GM18951 (cell line): ENCODE measurements around the gene NLRP7.

Experiments
- POLR2A ChIP-seq: IDR thresholded peaks from 4 replicates; pipeline ENCODE4 v1.6.1; 2011; ENCODE audit warnings: mild to moderate bottlenecking; ENCODE audit not compliant: insufficient read length, insufficient read depth; ENCODE audit errors: extremely low read depth
- in situ Hi-C: fragments of 300-500 bp; cut with MboI; formaldehyde crosslinking; loops from one replicate; pipeline ENCODE4 v1.12.0; 2022; ENCODE audit warnings: low sequenced_read_pairs, mixed read lengths, inconsistent platforms; ENCODE audit not compliant: unreplicated experiment

The NLRP7 gene

DNA sequence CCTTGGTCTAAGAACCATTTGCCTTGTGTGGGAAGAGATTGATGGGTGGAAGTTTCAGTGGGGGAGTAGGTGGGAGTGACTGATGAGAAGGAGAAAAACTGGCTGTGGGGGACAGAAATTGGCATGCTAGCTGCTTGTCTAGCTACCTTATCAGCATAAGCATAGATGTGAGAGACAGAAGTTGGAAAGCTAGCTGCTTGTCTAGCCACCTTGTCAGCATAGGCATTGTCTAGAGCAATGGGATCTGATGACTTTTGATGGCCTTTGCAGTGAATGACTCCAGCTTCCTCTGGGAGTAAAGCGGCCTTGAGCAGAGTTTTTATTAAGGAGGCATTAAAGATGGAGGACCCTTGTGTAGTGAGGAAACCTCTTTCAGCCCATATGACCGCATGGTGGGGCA, 51.3 kb downstream of the NLRP7 start:
- TF ChIP-seq POLR2A = no peak
- in situ Hi-C loops = loop anchor here (25.0 kb wide), 1 partner anchor 516 kb away; the partner anchor contains the start of gene UBE2S

DNA sequence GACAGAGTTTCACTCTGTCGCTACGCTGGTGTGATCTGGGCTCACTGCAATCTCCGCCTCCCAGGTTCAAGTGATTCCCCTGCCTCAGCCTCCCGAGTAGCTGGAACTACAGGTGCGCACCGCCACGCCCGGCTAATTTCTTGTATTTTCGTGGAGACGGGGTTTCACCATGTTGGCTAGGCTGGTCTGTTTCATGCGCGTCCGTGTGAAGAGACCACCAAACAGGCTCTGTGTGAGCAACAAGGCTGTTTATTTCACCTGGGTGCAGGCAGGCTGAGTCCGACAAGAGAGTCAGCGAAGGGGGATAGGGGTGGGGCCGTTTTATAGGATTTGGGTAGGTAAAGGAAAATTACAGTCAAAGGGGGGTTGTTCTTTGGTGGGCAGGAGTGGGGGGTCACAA, 53.2 kb downstream of the NLRP7 start:
- in situ Hi-C loops = loop anchor here (25.0 kb wide), 1 partner anchor 518 kb away; the partner anchor contains the start of gene UBE2S

DNA sequence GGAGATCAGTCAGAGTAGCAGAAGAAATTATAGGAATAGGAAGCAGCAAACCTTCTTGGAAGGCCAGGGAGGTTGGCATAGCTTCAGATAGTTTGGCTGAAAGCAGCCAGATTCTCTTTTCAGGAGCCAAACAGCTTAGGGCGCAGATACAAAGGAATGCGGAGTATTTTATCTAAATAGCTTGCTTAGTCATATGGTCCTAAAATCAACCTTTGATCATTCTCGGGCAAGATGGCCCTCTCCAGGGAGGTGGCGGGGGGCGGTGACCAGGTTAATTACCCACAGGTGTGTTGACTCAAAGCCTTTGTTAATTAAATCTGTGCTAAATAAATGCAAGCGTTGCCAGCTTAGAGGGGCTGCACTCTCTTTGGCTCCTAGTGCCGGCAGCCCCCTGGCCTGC, 53.9 kb downstream of the NLRP7 start:
- no peak for TF ChIP-seq POLR2A
- in situ Hi-C loops = loop anchor here (25.0 kb wide), 1 partner anchor 519 kb away; the partner anchor contains the start of gene UBE2S

DNA sequence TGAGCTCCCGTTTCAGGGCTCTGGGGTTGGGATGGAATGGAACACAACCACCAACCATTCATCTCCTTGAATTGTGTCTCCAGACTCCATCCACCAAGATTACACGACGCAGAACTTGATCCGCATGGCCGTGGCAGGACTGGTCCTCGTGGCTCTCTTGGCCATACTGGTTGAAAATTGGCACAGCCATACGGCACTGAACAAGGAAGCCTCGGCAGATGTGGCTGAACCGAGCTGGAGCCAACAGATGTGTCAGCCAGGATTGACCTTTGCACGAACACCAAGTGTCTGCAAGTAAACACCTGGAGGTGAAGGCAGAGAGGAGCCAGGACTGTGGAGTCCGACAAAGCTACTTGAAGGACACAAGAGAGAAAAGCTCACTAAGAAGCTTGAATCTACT, 57.8 kb downstream of the NLRP7 start:
- TF ChIP-seq POLR2A = no peak
- in situ Hi-C loops = loop anchor here (25.0 kb wide), 1 partner anchor 523 kb away; the partner anchor contains the start of gene UBE2S

DNA sequence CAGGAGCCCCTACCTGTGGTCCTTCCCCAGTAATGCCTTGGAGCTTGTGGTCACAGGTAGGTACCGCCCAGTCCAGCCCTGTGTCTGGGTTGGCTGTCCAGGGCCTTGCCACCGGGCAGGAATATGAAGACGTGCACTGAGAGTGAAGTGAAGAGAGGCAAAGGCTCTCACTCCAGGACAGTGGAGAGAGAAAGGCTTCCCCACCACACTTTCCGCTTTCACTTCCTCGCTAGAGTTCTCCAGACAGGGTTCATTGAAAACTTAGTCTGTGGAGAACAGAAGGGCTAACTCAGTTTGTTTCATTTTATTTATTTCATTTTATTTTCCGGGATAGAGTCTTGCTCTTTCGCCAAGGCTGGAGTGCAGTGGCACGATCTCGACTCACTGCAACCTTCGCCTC, 59.1 kb downstream of the NLRP7 start:
- in situ Hi-C loops = loop anchor here (25.0 kb wide), 1 partner anchor 524 kb away; the partner anchor contains the start of gene UBE2S
- no peak for TF ChIP-seq POLR2A

DNA sequence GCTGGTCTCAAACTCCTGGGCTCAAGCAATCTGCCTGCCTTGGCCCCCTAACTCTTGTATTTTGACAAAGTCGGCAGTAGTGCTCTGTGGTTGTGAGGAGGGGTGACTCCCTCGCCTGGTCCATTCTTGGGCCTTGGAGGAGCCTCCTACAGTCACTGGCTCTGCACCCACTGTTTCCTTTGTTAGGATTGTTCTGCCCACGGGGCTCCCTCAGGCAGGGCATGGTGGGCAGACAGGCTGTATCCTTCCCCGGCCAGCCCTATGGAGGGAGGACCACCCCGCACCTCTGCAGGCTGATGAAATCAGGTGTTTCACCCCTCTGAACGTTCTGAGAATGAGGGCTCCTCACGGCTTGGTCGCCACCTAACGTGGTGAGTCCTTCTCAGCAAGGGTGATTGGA, 64.1 kb downstream of the NLRP7 start:
- no peak for TF ChIP-seq POLR2A
- in situ Hi-C loops = loop anchor here (25.0 kb wide), 1 partner anchor 529 kb away; the partner anchor contains the start of gene UBE2S

DNA sequence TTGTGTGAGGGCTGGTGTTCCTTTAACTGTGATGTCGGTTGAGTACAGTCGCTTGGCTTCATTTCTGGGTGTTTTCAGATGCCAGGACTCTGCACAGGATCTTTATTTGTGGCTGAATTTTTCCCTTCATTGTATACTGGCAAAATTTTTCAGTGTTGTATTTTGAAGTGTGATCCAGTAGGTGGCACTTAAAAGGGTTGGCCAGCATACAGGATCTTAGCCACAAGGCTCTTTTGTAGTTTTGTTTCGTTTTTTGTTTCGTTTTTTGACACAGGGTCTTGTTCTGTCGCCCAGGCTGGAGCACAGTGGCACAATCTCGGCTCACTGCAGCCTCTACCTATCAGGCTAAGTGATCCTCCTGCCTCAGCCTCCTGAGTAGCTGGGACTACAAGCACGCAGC, 64.6 kb downstream of the NLRP7 start:
- in situ Hi-C loops = loop anchor here (25.0 kb wide), 1 partner anchor 530 kb away; the partner anchor contains the start of gene UBE2S
- TF ChIP-seq POLR2A = no peak

DNA sequence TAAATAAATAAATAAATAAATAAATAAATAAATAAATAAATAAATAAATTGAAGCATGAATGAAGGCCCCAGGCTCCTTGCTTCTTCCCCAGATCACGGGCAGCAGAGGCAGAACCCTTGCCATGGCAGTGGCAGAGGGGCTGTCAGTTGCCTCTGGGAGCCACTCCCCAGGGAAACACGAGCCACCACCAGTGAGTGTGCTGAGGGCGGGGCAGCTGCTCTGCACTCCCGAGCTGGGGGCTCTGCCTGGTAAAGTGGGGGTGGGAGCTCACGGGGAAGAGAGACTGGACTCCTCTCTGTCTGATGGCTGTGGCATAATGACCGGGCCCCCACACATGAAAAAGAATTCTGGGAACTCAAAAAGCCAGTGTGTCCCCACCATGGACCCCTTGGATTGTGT, 65.4 kb downstream of the NLRP7 start:
- TF ChIP-seq POLR2A = no peak
- in situ Hi-C loops = loop anchor here (25.0 kb wide), 1 partner anchor 530 kb away; the partner anchor contains the start of gene UBE2S

DNA sequence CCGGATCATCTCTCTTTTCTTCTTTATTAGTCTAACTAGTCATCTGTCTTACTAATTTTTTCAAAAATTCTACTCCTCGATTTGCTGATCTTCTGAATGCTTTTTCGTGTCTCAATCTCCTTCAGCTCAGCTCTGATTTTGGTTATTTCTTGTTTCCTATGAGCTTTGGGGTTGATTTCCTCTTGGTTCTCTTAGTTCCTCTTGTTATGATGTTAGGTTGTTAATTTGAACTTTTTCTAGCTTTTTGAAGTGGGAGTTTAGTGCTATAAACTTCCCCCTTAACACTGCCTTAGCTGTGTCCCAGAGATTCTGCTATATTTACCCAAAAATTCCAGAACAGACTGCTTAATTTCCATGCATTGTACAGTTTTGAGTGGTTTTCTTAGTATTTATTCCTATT, 69.9 kb downstream of the NLRP7 start:
- TF ChIP-seq POLR2A = no peak
- in situ Hi-C loops = loop anchor here (25.0 kb wide), 1 partner anchor 535 kb away; the partner anchor contains the start of gene UBE2S

DNA sequence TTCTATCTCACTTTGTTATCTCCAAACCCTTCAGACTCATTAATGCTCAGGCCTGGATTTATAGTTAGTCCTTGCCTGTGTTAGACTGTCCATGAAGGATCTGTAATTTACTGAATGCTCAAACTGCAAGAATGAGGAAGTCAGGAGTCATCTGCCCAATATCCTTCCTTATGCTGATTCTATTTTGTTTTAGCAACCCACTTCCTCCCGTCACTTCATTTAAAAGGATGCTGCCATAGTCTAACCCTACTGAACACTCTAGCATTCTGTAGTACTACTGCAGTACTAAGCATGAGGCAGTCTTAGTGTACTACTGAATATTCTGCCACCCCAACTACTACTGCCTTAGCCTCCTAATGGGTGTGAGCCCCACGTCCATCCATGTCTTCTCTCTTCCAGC, 71.8 kb downstream of the NLRP7 start:
- in situ Hi-C loops = loop anchor here (25.0 kb wide), 1 partner anchor 537 kb away; the partner anchor contains the start of gene UBE2S

DNA sequence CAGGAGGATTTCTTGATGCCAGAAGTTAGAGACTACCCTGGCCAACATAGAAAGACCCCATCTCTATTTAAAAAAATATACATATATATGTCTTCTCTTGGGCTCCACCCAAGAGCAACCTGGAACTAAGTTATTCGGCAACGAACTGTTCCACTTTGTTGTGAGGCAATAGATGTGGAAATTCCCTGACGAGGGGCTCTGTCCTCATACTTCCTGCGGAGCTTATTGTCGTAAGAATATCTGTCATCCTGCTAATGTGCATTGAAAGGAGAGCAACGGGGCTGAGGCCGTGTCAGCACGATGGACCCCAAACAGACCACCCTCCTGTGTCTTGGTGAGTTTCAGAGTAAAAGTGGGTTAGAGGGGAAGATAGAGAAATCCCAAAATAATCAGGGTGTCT, 73.3 kb downstream of the NLRP7 start, which contains the start of gene FCAR:
TSS of gene FCAR (plus strand) at position 246 of the 400 bp plus-strand sequence. CDS start at position 301, 55 bp downstream.
- no peak for TF ChIP-seq POLR2A
- in situ Hi-C loops = no loop called here

More for the DNA sequence above, 71.8 kb downstream of the NLRP7 start:
- TF ChIP-seq POLR2A = no peak
